HAP-1 (cell line): ENCODE results near the gene RASAL2.

Experiments used
- DNase-seq, 2 experiments: peaks; one replicate each; pipeline ENCODE4 v3.0.0-alpha.2; 2016 to 2020; ENCODE audit warnings: low spot score in 2 of 2
- H3K27me3 ChIP-seq: fragments of 250-450 bp; sonication (Bioruptor Pico); 2 replicates; pipeline ENCODE4 v1.5.1; 2020; ENCODE audit warnings: low read depth, mild to moderate bottlenecking, moderate library complexity
- H3K36me3 ChIP-seq: fragments of 250-450 bp; sonication (Bioruptor Pico); replicated peaks from 2 replicates; pipeline ENCODE4 v1.5.1; 2020; ENCODE audit warnings: mild to moderate bottlenecking
- H3K4me1 ChIP-seq: fragments of 250-450 bp; sonication (Bioruptor Pico); 2 replicates; pipeline ENCODE4 v1.5.1; 2020; ENCODE audit warnings: mild to moderate bottlenecking
- H3K4me3 ChIP-seq: fragments of 250-450 bp; sonication (Bioruptor Pico); 2 replicates; pipeline ENCODE4 v1.5.1; 2020; ENCODE audit warnings: mild to moderate bottlenecking, moderate library complexity
- H3K9me3 ChIP-seq: fragments of 250-450 bp; sonication (Bioruptor Pico); 2 replicates; pipeline ENCODE4 v1.5.1; 2020; ENCODE audit warnings: mild to moderate bottlenecking, moderate library complexity
- in situ Hi-C: fragments of 300-500 bp; cut with MboI; formaldehyde crosslinking; loops from 3 replicates; pipeline ENCODE4 v1.14.3; 2020; ENCODE audit warnings: low sequenced_read_pairs, inconsistent platforms, mixed read lengths

The RASAL2 gene

GRCh38 chr1:178418284-178418955, 324.5 kb downstream of the RASAL2 start:
- Histone ChIP-seq H3K9me3 (no peaks in the 10 kb centered on the region), H3K36me3 (no peaks in the 10 kb centered on the region), H3K4me3 (no peak overlapping the region), H3K27me3 (no peaks in the 10 kb centered on the region), H3K4me1 (peaks cover 8% of the 10 kb centered on the region)
- in situ Hi-C loops = no loop called here
- no peak for DNase-seq

DNA sequence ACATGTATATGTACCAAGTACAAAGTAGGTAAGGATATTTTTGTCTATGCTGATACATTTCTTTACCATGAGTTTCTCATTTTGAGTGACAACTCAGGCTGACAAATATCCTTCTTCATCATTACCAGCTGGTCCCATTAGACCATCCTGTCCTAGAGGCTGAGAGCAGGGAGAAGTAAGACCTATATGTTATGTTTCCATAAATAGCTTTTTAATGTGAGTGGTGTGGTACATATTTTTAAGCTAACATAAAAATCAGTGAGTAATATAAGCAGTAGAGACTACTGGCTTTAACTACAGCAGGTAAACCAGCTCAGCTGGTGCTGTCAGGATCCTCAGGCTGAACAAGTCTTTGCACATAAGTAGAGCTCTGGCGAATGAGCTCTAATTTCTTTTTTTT, 340.5 kb downstream of the RASAL2 start:
- H3K4me3 ChIP-seq = no peak overlapping the region
- in situ Hi-C loops = no loop called here
- no peak for DNase-seq

DNA sequence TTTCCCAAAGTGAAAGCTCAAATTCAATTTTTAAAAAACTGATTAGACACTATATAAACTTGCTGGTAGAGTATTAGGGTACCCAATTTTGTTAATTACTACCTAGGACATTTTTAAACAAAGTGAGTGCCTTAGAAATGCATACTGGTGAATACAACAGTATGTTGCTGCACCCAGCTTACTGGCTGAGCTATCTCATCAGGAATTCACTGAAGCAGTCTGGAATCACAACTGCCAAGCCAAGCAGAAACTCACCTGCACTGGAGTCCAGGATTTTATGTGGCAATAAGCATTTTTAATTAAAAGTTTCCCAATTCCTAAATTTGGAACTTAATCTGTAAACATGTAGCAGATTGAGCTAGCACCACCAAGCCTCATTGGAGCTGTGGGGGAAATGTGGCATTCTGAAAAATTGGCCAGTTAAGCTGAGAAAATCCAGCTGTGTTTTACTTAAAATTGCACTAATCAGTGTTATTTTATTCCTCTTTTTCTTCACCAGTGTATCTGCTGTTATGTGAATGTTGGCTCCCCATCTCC, 341.1 kb downstream of the RASAL2 start:
- Histone ChIP-seq H3K4me1 (peaks cover 16% of the 10 kb centered on the region), H3K9me3 (no peaks in the 10 kb centered on the region), H3K27me3 (no peaks in the 10 kb centered on the region), H3K36me3 (no peaks in the 10 kb centered on the region), H3K4me3 (no peak overlapping the region)
- no peak for DNase-seq
- in situ Hi-C loops = no loop called here

More for the DNA sequence above, 340.5 kb downstream of the RASAL2 start:
- no peaks in the 10 kb centered on the region for H3K36me3 ChIP-seq
- no peaks in the 10 kb centered on the region for H3K9me3 ChIP-seq
- no peaks in the 10 kb centered on the region for H3K27me3 ChIP-seq
- peaks cover 16% of the 10 kb centered on the region for H3K4me1 ChIP-seq

GRCh38 chr1:178436899-178437298, 343.0 kb downstream of the RASAL2 start:
- Histone ChIP-seq H3K36me3 (no peaks in the 10 kb centered on the region; the same call in 1 of the 2 replicates), H3K9me3 (no peaks in the 10 kb centered on the region), H3K27me3 (no peaks in the 10 kb centered on the region), H3K4me1 (peaks cover 16% of the 10 kb centered on the region), H3K4me3 (no peak overlapping the region)
- no peak for DNase-seq
- in situ Hi-C loops = no loop called here

- H3K9me3 ChIP-seq = no peaks in the 10 kb centered on the region
- H3K36me3 ChIP-seq = no peaks in the 10 kb centered on the region; the same call in 1 of the 2 replicates
- H3K27me3 ChIP-seq = no peaks in the 10 kb centered on the region
- H3K4me1 ChIP-seq = peaks cover 16% of the 10 kb centered on the region
- no peak overlapping the region for H3K4me3 ChIP-seq
- peak in 1 of 2 experiments; percentile 82 for DNase-seq
- in situ Hi-C loops = no loop called here
These were observed 344.5 kb downstream of the RASAL2 start for GRCh38 chr1:178438432-178438831.

DNA sequence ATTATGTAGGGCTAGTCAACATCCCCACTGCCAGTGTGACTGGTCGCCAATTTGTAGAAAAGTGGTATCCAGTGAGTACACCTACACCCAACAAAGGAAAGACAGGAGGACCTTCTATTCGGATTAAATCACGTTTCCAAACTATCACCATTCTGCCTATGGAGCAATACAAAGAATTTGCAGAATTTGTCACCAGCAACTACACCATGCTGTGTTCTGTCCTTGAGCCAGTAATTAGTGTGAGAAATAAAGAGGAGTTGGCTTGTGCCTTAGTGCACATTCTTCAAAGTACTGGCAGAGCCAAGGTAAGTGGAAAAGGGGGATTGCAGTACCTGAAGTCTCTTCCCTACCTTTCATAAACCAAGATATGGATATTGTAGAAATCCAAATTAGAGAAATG, 349.0 kb downstream of the RASAL2 start:
- Histone ChIP-seq H3K4me3 (no peak overlapping the region), H3K27me3 (no peaks in the 10 kb centered on the region), H3K9me3 (no peaks in the 10 kb centered on the region), H3K4me1 (peaks cover 12% of the 10 kb centered on the region), H3K36me3 (no peaks in the 10 kb centered on the region; the same call in 1 of the 2 replicates)
- in situ Hi-C loops = no loop called here
- DNase-seq = no peak

DNA sequence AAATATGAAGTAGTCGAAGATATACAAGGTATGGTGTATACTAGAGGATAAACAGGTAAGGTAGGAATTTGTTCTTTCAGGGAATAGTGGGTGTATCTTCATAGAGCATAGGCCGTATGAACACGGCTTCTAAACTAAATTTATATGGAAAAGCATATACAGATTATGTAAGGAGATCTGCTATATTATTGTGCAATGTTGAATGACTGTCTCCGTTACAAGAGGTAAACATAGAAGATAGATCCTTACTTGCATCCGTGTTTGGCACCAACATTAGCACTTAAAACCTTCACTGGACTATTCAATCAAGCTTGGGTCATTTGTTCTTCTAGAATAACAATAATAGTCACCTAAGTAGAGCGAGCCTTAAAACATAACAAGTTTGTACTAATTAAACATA, 357.0 kb downstream of the RASAL2 start:
- DNase-seq = no peak
- in situ Hi-C loops = no loop called here
- no peaks in the 10 kb centered on the region for H3K36me3 ChIP-seq
- H3K4me1 ChIP-seq = peaks cover 6% of the 10 kb centered on the region
- H3K9me3 ChIP-seq = no peaks in the 10 kb centered on the region
- no peaks in the 10 kb centered on the region for H3K27me3 ChIP-seq
- no peak overlapping the region for H3K4me3 ChIP-seq

DNA sequence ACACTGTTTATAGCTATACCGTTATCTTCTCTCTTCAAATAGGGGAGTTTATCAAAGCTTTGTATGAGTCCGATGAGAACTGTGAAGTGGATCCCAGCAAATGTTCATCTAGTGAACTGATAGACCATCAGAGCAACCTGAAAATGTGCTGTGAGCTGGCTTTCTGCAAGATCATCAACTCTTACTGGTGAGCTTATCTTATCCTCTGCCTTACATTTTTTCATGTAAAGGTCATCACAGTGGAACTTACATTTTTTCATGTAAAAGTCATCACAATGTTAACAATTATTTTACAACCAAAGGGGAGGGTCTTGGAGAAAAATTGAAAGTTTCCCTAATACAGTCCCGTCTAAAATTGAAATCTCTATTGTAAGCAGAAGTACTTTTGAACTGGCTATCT, 357.6 kb downstream of the RASAL2 start:
- Histone ChIP-seq H3K36me3 (no peaks in the 10 kb centered on the region), H3K9me3 (no peaks in the 10 kb centered on the region), H3K4me3 (no peak overlapping the region), H3K27me3 (no peaks in the 10 kb centered on the region), H3K4me1 (peaks cover 6% of the 10 kb centered on the region)
- in situ Hi-C loops = no loop called here
- DNase-seq = no peak

DNA sequence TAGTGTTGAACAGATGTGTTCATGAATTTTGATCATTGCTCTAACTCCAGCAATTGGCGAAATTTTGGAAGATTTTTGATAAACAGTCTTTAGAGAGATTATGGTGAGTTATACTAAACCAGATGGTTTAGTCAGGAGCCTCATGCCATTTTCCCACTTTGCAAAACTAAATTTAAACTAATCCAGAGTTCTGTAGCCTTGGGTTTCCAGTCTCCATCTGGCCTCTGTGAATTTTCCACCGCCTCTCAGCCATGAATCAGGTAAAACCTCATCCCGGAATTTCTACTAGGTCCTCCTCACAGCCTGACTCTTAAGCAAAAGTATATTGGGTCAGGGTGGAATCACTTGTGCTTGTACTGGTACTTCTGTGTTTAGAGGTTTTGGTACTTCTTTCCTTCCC, 358.1 kb downstream of the RASAL2 start:
- no peaks in the 10 kb centered on the region for H3K27me3 ChIP-seq
- no peaks in the 10 kb centered on the region for H3K36me3 ChIP-seq
- H3K9me3 ChIP-seq = no peaks in the 10 kb centered on the region
- no peak overlapping the region for H3K4me3 ChIP-seq
- H3K4me1 ChIP-seq = peaks cover 6% of the 10 kb centered on the region
- DNase-seq = no peak
- in situ Hi-C loops = no loop called here

DNA sequence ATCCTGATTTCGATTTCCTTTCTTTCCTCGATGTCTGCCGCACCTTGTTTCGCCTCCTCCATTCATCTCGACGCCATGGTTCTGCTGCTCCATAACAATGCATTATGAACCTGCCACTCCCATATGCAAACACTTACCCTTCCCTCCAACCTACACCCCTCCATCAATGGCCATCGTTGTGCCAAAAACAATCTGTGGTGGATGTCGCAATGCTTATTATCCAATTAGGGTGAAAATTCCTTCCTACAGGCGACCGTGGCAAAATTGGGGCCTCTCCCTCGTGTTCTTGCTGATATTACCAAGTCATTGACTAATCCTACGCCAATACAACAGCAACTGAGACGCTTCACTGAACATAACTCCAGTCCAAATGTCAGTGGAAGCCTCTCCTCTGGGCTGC, 362.6 kb downstream of the RASAL2 start:
- no peaks in the 10 kb centered on the region for H3K27me3 ChIP-seq
- in situ Hi-C loops = no loop called here
- no peaks in the 10 kb centered on the region for H3K9me3 ChIP-seq
- no peak overlapping the region for H3K4me3 ChIP-seq
- DNase-seq = no peak
- peaks cover 14% of the 10 kb centered on the region for H3K4me1 ChIP-seq
- H3K36me3 ChIP-seq = no peaks in the 10 kb centered on the region

- Histone ChIP-seq H3K9me3 (no peaks in the 10 kb centered on the region), H3K4me1 (peaks cover 21% of the 10 kb centered on the region), H3K4me3 (no peak overlapping the region), H3K36me3 (no peaks in the 10 kb centered on the region), H3K27me3 (no peaks in the 10 kb centered on the region)
- no peak for DNase-seq
- in situ Hi-C loops = no loop called here
These were observed 363.7 kb downstream of the RASAL2 start for GRCh38 chr1:178457651-178458050.

GRCh38 chr1:178458203-178458602, 364.3 kb downstream of the RASAL2 start:
- in situ Hi-C loops = no loop called here
- Histone ChIP-seq H3K4me1 (peaks cover 21% of the 10 kb centered on the region), H3K27me3 (no peaks in the 10 kb centered on the region), H3K36me3 (no peaks in the 10 kb centered on the region), H3K4me3 (no peak overlapping the region), H3K9me3 (no peaks in the 10 kb centered on the region)
- no peak for DNase-seq

DNA sequence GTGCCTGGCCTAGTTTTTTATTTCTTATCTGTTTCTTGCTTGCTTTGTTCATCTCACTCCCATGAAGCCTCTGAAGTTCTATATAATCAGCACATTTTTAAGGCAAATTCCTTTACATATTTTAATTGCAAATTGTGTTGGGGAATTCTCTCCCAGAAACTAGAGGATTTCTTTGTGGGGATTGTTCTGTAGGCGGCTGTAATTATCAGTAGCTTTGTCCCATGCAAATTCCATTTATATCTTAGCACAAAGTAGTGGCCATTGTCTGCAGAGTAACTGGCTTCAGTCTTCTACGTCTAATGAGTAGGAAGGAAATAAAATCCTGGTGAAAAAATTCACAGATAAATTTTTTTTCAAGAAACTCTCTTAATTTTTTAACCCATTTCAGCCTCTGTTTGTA, 367.2 kb downstream of the RASAL2 start:
- peak; percentile 51 to 95 for DNase-seq
- Histone ChIP-seq H3K9me3 (no peaks in the 10 kb centered on the region), H3K27me3 (no peaks in the 10 kb centered on the region), H3K4me3 (no peak overlapping the region), H3K4me1 (peaks cover 21% of the 10 kb centered on the region), H3K36me3 (no peaks in the 10 kb centered on the region)
- in situ Hi-C loops = no loop called here

DNA sequence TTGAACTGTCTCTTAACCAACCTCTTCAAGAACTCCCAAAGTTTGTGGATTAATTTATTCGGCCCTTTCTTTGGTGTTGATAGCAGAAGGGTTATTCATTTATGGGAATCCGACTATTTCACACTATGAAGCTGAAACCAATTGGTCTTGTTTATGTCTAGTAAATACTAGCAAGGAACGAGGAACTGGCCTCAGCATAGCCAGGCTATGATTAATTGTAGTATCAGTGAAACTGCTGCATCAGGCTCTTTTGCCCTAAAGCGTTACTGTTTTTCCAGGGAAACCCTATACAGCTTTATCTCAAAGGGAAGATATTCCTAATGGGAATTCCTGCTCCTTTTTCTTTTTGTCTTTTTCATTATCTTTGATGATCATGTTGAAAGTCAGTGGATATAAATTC, 367.8 kb downstream of the RASAL2 start:
- in situ Hi-C loops = no loop called here
- Histone ChIP-seq H3K4me3 (no peak overlapping the region), H3K27me3 (no peaks in the 10 kb centered on the region)

DNA sequence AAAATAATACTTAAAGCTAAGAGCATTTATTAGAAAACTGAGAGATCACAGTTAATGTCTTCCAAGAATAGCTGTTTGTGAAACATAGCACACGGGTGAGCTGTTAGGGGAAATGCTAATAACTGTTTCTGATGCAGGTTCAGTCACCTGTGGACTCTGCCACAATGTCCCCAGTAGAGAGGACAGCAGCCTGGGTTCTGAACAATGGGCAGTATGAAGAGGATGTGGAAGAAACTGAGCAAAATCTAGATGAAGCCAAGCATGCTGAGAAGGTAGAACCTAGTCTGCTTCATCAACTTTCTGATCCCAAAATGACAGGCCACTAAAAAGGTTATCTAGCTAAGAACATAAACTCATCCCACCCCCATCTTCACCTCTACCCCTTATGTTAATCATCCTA, 370.2 kb downstream of the RASAL2 start:
- Histone ChIP-seq H3K9me3 (no peaks in the 10 kb centered on the region), H3K36me3 (peaks cover 7% of the 10 kb centered on the region; the same call in 1 of the 2 replicates), H3K4me1 (peaks cover 21% of the 10 kb centered on the region), H3K27me3 (no peaks in the 10 kb centered on the region), H3K4me3 (no peak overlapping the region)
- in situ Hi-C loops = no loop called here
- no peak for DNase-seq

More for the DNA sequence above, 367.8 kb downstream of the RASAL2 start:
- peaks cover 21% of the 10 kb centered on the region for H3K4me1 ChIP-seq
- DNase-seq = peak; percentile 35 to 79
- H3K9me3 ChIP-seq = no peaks in the 10 kb centered on the region
- H3K36me3 ChIP-seq = no peaks in the 10 kb centered on the region
